Right renal cortex interstitium (tissue), 3 donors: ENCODE measurements around the gene MLLT11. TPM values are rescaled to one million over a fixed set of nuclear protein-coding genes. Genes with fewer than 3 reads are reported as not detected.

Experiments used
- DNase-seq, 3 donors: peaks; one replicate each; pipeline ENCODE4 v3.0.0-alpha.2; 2013; ENCODE audit warnings: low read depth in 3 of 3, low spot score in 2 of 3
- polyA plus RNA-seq, 3 donors: library from polyadenylated mRNA; unstranded; fragments of 120-200 nt; gene quantifications; one replicate each; pipeline ENCODE4 v1.2.1, GENCODE V29; 2013; ENCODE audit not compliant: insufficient read length in 3 of 3

The MLLT11 gene, protein sequence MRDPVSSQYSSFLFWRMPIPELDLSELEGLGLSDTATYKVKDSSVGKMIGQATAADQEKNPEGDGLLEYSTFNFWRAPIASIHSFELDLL
- 10 to 100 TPM; 23.5 to 25.4 (median 25.1) TPM for polyA plus RNA-seq

DNA sequence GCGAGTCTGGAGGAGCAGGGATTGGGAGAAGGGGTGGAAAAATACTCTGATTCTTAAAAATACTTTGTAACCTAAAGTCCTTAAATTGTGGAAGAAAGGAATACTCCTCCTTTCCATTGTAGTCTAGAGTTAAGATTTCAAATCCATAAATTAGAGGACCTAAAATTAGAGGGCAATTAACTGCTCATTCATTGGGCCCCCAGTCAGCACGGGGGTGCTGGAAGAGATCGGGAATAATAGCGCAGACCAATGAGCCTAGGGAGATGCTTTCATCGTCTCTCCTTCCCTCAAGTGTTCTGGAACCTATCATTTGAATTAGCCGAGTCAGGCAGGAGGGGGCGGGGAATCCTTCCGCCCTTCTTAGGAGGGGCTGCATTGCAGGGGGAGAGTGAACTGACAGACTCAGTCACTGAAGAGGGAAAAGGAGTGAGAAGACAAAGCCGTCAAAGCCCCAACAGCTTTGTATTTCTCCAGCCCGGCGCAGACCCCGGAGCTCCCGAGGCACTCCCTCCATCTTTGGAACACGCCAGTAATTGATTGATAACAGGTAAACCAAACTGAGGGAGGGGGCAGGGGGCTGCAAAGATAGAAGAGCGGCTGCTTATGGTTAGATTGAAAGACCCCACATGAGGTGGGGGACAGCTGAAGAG lies at the start of gene MLLT11:
Gene MLLT11 (plus strand): TSS at position 391 of the 650 bp plus-strand sequence. CDS start 6,828 bp downstream, outside the sequence.
- peak; percentile 67 to 81 (median 74) for DNase-seq

DNA sequence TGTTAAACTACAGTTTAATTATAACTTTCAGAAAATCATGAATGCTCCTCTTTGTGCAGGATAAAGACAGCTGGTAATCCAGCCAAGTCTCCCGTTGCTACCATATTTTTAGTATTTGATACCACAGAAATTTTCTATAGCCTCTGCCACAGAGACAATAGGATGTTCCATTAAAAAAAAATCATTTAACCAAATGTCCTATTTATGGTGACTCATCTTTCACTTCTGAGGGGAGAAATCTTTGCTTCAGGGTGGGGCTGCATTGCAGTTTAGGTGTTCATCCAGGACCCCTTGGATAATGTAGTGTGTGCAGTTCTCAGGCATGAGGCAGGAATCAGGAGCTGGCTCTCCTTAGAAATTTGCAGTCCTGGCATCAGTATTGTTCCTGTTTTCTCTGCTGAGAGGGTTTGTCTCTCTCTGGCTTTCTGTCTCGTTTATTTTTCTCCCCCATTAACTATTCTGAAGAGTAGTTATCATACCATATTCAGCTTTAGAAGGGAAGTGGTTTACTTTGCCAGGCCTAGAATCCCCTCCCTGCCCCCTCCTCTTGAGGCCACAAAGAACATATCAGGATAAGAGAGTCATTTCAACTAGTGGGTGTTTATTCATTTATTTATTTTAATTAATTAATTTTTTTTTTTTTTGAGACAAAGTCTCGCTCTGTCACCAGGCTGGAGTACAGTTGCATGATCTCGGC lies 48.9 kb upstream of the MLLT11 start:
- DNase-seq, result no peak

DNA sequence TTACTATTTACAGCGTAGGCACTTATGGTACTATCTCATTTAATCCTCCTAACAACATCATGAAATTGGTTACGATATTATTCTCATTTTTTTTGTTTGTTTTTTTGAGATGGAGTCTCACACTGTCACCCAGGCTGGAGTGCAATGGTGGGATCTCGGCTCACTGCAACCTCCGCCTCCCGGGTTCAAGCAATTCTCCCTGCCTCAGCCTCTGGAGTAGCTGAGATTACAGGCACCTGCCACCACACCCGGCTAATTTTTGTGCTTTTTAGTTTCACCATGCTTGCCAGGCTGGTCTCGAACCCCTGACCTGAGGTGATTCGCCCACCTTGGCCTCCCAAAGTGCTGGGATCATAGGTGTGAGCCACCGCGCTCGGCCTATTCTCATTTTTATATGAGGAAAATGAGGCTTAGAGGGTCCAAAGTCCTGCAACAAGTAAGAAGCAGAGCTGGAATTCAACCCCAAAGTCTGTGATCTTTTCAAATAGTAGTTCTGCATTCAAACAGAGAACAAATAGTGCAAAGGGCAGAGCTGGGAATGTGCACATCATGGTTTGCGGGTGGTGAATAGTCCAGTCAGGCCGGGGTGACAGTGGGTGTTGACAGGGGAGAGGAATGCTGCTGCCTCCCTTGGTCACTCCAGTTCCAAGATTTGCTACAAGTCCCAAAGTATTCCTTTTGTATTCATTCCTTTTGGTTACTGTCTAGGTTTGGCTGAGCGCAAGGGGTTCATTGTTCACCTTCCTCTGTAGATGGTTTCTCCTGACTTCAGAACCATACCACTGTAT lies 47.3 kb upstream of the MLLT11 start:
- DNase-seq, result no peak

DNA sequence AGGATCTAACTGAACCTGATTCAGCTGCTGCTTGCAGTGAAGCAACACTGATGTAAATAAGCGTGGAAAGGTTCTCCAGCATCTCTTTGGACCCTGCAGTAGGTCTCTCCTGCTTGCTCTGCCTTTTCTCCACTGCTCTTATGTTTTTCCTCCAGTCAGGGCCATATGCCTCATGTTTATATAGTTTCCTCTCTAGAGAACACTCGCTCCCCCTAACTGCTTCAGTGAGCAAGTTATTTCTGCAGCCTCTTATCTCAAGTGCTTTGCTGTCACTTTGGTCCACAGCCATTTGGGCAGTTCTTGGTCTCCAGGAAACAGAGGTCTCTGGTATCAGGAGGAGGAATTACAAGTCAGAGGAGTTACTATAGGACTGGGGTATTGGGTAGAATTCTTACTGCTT lies 46.7 kb upstream of the MLLT11 start:
- peak in 1 of 3 donors; percentile 49 for DNase-seq

DNA sequence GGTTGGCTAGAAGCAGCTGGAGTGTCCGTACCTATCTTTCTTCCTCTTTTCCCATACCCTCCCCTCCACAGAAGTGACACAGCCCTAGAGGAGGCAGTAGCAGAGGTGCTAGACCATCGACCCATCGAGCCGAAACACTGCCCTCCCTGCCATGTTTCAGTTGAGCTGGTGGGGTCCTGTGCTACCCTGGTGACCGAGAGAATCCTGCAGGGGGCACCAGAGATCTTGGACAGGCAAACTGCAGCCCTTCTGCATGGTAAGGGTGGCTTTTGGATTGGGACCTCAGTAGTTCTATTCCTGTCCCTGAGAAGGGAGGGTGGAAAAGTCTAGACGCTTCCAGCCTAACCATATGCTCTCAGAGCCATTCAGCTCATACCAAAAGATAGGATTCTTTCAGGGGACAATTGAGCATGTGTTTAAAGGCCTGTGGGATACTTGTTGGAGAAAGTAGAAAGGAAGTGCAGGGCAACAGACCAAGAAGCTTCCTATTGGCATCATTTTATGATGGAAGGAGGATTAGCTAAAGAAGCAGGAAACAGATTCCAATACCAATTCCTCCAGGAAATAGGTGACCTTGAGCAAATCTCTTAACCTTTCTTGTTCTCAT lies 35.6 kb upstream of the MLLT11 start:
- no peak for DNase-seq

DNA sequence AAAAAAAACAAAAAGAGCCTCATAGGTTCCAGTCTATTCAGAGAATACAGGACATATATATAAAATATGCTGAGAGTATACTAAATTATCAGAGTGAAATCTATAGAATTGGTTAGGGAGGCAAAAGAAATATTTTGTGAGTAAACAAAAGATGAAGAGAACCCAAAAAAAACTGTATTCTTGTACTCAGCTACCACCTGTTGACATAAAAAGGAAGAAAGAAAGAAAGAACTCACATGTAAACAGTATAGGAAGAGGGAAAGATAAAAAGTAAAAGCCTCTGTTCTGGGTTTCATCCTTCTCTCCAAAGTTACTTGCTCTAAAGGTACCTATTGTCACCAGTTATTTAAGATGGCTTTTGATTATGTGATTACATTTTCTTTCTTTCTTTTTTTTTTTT lies 33.7 kb upstream of the MLLT11 start:
- DNase-seq, result no peak

DNA sequence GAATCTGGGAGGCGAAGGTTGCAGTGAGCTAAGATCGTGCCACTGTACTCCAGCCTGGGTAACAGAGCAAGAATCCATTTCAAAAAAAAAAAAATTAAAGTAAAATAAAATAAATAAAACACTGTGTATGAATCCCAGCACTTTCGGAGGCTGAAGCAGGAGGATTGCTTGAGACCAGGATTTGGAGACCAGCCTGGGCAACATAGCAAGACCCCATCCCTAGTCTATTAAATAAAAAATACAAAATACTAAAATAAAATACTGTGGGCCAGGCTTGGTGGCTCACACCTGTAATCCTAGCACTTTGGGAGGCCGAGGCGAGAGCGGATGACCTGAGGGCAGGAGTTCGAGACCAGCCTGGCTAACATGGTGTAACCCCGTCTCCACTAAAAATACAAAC lies 28.0 kb upstream of the MLLT11 start:
- DNase-seq, result no peak

DNA sequence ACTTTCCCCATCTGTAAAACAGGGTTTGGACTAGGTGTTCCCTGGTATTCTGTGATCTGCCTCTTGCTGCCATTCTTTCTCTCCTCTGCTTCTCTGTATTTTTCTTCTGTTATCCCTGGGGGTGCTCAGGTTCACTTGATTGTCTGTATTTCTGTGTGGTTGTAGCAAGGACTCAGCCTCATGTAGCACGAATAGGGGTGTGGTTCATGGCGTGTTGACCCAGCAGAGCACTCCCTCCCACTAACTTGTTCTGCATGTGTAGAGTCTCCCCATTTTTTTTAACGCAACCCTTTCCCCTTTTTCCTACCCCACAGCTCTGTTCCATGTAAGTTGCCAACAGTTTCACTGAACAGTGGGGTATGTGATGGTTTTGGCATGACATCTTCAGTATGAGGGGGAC lies 25.0 kb upstream of the MLLT11 start:
- DNase-seq, result no peak

DNA sequence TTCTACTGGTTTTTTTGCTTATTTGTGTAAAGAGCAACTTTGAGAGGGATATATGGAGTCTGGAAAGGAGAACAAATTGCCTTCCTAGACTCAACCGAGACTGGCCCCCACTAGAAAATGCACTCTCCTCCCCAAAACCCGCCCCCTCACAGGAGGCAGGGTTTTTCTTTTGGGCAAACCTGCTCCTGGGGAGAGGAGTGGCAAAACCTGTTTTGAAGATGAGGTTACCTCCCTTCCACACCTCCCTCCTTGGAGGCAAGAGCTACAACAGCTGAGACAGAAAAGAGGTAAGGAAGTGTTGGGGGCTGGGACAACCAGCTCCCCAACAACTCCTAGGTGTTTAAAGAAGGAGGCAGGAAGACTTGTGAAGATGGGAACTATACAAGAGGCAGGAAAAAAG lies 23.8 kb upstream of the MLLT11 start, which contains the start of gene BNIPL:
Gene BNIPL (plus strand): TSS at position 231 of the 400 bp plus-strand sequence. CDS start 140 bp downstream, at position 371.
- DNase-seq, result no peak

DNA sequence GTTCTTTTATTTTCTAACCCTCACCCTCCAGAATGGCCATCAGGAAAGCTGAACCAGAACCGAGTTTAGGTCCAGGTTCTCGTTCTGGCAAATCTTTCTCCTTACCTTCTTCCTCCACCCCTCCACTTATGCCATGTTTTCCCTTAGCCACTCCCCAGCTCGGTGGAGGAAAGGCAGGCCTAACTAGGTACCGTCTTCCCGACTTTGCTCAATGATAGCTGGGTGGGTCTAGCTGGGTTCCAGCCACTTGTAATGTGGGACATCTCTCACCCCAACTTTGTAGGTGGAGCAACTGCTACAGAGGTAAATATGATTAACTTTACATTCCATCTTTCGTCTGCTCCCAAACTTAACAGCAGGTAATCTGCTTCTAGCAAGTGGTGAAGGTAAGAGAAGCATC lies 23.2 kb upstream of the MLLT11 start:
- no peak for DNase-seq

DNA sequence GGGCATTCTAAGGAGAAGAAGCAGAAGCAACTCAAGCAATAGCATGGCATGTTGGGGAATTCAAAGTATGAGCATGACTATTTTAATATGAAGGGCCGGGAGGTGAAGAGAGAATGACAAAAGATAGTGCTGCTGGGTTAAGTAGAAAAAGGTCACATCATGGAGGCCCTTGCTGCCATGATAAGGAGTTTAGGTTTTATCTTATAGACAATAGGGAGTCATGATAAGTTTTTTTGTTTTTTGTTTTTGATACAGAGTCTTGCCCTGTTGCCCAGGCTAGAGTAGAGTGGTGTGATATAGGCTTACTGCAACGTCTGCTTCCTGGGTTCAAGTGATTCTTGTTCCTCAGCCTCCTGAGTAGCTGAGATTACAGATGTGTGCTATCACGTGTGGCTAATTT lies 20.7 kb upstream of the MLLT11 start:
- DNase-seq, result no peak

DNA sequence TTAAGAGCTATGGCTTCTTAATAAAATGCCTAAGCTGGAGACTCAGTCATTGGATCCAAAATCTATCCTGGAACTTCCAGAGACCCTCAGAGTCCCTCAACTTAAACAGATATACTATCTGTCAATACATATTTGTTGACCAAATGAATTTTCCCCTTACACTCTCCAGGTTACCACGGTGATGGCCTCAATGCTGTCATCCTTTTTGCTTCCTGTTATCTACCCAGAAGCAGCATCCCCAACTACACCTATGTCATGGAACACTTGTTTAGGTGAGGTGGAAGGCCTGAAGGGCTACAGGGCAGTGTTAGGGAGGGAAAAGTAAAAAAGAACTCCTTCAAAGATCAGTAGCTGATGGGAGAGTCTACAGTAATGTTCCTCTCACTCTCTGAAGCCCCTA lies 17.0 kb upstream of the MLLT11 start:
- DNase-seq, result no peak

DNA sequence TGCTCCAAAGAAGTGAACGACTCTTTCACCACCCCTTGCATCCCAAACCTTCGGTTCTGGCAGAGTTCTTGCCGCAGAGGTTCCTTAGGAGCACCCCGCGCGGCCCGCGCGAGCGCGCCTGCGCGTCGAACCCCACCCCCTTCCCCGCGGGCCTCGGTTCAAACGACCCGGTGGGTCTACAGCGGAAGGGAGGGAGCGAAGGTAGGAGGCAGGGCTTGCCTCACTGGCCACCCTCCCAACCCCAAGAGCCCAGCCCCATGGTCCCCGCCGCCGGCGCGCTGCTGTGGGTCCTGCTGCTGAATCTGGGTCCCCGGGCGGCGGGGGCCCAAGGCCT lies 12.6 kb upstream of the MLLT11 start, which contains the start of gene C1orf56:
Gene C1orf56 (plus strand): TSS at position 161 of the 334 bp plus-strand sequence. CDS start 97 bp downstream, at position 258.
- DNase-seq, result peak; percentile 47 to 72 (median 65)

DNA sequence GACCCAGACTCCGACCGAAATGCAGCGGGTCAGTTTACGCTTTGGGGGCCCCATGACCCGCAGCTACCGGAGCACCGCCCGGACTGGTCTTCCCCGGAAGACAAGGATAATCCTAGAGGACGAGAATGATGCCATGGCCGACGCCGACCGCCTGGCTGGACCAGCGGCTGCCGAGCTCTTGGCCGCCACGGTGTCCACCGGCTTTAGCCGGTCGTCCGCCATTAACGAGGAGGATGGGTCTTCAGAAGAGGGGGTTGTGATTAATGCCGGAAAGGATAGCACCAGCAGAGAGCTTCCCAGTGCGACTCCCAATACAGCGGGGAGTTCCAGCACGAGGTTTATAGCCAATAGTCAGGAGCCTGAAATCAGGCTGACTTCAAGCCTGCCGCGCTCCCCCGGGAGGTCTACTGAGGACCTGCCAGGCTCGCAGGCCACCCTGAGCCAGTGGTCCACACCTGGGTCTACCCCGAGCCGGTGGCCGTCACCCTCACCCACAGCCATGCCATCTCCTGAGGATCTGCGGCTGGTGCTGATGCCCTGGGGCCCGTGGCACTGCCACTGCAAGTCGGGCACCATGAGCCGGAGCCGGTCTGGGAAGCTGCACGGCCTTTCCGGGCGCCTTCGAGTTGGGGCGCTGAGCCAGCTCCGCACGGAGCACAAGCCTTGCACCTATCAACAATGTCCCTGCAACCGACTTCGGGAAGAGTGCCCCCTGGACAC lies 12.1 kb upstream of the MLLT11 start:
- DNase-seq, result peak; percentile 44 to 61 (median 48)

DNA sequence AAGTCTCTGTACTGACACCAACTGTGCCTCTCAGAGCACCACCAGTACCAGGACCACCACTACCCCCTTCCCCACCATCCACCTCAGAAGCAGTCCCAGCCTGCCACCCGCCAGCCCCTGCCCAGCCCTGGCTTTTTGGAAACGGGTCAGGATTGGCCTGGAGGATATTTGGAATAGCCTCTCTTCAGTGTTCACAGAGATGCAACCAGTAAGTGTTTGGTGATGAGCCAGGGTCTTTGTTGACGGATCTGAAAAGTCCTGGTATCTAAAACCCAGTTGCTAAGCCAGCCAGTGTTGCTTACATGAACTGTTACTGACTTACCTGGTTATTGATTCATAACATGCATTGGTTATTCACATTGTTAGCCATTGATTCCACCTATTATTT lies 11.6 kb upstream of the MLLT11 start:
- no peak for DNase-seq

DNA sequence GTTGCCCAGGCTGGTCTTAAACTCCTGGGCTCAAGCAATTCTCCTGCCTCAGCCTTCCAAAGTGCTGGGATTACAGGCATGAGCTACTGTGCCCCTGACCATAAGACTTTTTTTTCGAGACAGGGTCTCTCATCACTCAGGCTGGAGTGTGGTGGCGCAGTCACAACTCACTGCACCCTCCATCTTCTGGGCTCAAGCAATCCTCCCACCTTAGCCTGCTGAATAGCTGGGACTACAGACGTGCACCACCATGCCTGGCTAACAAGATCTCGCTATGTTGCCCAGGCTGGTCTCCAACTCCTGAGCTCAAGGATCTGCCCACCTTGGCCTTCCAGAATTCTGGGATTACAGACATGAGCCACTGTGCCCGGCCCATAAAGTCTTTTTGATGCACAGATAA lies 10.7 kb upstream of the MLLT11 start:
- DNase-seq, result no peak

DNA sequence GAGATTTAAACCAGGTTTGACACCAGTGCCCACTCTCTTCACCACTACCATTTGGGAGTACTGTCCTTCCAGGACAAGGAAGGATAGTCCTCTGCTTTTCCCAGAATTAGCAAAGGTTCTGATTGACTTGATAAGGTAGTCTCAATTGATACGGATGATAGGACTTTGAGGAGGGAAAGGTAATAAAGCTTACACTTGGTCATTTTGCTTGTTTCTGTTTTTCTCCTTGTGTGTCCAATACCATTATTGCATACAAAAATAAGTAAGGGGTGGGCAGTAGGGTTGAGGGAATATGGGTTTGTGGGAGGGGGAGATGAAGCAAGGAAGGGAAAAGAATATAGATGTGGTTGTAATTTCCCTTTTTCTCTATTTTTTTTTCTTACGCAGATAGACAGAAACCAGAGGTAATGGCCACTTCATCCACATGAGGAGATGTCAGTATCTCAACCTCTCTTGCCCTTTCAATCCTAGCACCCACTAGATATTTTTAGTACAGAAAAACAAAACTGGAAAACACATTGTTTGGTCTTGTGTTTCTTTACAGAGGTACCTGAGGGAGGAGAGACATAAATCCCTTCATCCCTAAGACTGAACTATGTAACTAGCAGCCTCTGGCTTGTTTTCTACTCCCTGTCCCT lies 10.0 kb upstream of the MLLT11 start:
- DNase-seq, result no peak

DNA sequence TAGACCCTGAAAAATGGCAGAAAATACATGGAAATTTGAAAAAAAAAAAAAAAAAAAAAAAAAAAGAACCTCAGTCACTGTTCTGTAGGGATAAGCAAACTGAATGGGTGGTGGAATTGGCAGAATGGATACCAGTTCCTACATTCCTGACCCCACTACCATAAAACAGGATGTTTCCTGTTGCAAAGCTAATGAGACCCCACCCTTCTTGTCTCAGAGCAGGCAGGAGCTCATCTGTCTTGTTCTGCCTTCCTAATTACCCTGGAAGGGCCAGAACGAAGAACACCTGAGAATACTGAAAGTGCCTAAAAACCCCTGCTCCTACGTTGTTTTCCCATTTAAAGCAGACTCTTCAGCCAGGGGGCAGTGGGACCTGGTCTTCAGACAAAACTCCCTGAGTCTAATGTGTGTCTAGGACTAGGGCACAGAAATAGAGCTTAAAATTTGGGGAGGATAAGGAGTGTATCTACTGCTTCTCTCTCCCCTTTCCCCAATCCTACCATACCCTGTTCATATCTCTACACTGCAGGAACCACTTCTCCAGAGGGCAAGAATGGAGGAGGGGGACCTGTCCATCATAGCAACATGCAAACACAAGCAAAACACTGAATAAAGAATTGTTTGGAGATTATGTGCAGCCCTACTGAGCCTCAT lies 8.7 kb upstream of the MLLT11 start:
- DNase-seq, result no peak

DNA sequence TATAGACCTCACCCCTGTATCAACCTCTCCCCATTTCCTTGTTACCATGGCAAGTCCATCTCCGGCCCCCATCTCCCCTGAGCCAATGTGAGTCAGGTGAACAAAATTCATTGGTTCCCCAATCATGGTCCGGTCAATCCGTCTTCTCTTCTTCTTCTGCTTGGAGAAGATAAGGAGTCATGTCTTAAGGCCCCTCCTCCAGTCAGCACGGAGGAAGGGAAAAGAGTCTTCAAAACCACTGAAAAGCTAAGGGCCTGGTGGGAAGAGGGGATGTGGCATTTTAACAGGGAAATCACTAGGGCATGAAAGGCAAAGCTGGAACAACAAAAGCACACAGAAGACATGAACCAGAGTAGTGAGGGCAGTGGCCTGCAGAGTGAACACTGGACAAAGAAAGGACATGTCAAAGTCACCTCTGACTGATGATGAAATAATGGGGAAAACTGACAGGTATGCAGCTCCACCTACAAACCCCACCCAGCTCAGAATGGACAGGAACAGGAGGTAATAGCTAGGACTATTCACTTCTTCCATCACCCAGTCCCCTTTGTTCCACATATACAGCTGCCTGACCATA lies 5.1 kb upstream of the MLLT11 start:
- DNase-seq, result no peak
